Stimulated activated naive CD4-positive, alpha-beta T cell treated with Interleukin-2 at 50 U/mL for 16 hours (primary cell): Measurements from ENCODE around the gene C1orf115.
"Not testable (repeated sequence)": the region's sequence is repeated elsewhere in the genome, so short reads cannot be mapped to it uniquely, and the experiment has no call there.

ENCODE experiments used
- DNase-seq: peaks from one replicate; lab custom pipeline; 2025; lab: John Stamatoyannopoulos, UW

The C1orf115 gene

GRCh38 chr1:220690140-220691052 is at the start of gene C1orf115:
Gene C1orf115, plus strand, starts transcription at chr1:220690363. Its CDS starts 40 bp downstream, at chr1:220690403.
- DNase-seq, result peak; percentile 53

- DNase-seq, result no peak
Observed at GRCh38 chr1:220642285-220642684, 47.9 kb upstream of the C1orf115 start.

- DNase-seq, result no peak
Observed at GRCh38 chr1:220652995-220653394, 37.2 kb upstream of the C1orf115 start.

- no peak for DNase-seq
Observed at GRCh38 chr1:220655509-220655908, 34.7 kb upstream of the C1orf115 start.

GRCh38 chr1:220655961-220656740 is 34.0 kb upstream of the C1orf115 start:
- no peak for DNase-seq

GRCh38 chr1:220666349-220666748 is 23.8 kb upstream of the C1orf115 start:
- no peak for DNase-seq

- DNase-seq, result no peak
Observed at GRCh38 chr1:220669005-220669404, 21.2 kb upstream of the C1orf115 start.

- DNase-seq, result no peak
Observed at GRCh38 chr1:220670365-220670764, 19.8 kb upstream of the C1orf115 start.

GRCh38 chr1:220673921-220674320 is 16.2 kb upstream of the C1orf115 start:
- DNase-seq, result no peak

- no peak for DNase-seq
Observed at GRCh38 chr1:220677251-220677650, 12.9 kb upstream of the C1orf115 start.

GRCh38 chr1:220680085-220680687 is 10.0 kb upstream of the C1orf115 start:
- no peak for DNase-seq

GRCh38 chr1:220681220-220681880 is 8.8 kb upstream of the C1orf115 start:
- DNase-seq, result no peak

- no peak for DNase-seq
Observed at GRCh38 chr1:220682901-220683576, 7.1 kb upstream of the C1orf115 start.

- not testable (repeated sequence) for DNase-seq
Observed at GRCh38 chr1:220683716-220684115, 6.4 kb upstream of the C1orf115 start.

- no peak for DNase-seq
Observed at GRCh38 chr1:220684890-220685289, 5.3 kb upstream of the C1orf115 start.

- no peak for DNase-seq
Observed at GRCh38 chr1:220685879-220686278, 4.3 kb upstream of the C1orf115 start.

- DNase-seq, result no peak
Observed at GRCh38 chr1:220687809-220688208, 2.4 kb upstream of the C1orf115 start.

GRCh38 chr1:220689666-220690065 is 497 bp upstream of the C1orf115 start:
- no peak for DNase-seq

- no peak for DNase-seq
Observed at GRCh38 chr1:220691053-220691684, 1.0 kb downstream of the C1orf115 start.

- DNase-seq, result no peak
Observed at GRCh38 chr1:220692436-220693228, 2.5 kb downstream of the C1orf115 start.
